ENCODE data around the gene BCDIN3D.

BCDIN3D gene

GRCh38 chr12:49821373-49822287 lies 21.3 kb downstream of the BCDIN3D start:
- Histone ChIP-seq H3K9me3 (replicated peaks in 1 of 11) (0 out of 22 replicates have a peak, but pooled peaks cover 0 to 6% (median 0%) of the 10 kb centered on the region in 11 experiments), H3K27ac (peak overlapping the region in 10 of 11 experiments; percentile 43 to 71 (median 56); a peak in 20 of 22 replicates), H4K20me1 (peaks cover 9 to 80% (median 44%) of the 10 kb centered on the region in 11 experiments; a peak in 21 of 22 replicates), H3K4me1 (peaks cover 49 to 89% (median 72%) of the 10 kb centered on the region in 10 experiments), H3K4me3 (peak overlapping the region in 3 of 10 experiments; percentile 22 to 46 (median 31); a peak in 1 of 20 replicates), H3K36me3 (peaks cover 0 to 28% (median 16%) of the 10 kb centered on the region in 11 experiments; a peak in 17 of 22 replicates), H3K9ac (peak overlapping the region in 9 of 11 experiments; percentile 15 to 55 (median 44); a peak in 14 of 22 replicates), H3K4me2 (peak overlapping the region; percentile 74 to 100 (median 94)), H3K27me3 (no peaks in the 10 kb centered on the region)
- TF ChIP-seq Cebpa-rat (IDR thresholded peaks at IDR 0.05), result no peak

- peaks cover 32 to 83% (median 62%) of the 10 kb centered on the region in 10 experiments for H3K4me1 ChIP-seq
- no peak overlapping the region for H3K9ac ChIP-seq
- peaks cover 15 to 73% (median 36%) of the 10 kb centered on the region in 11 experiments; a peak in 19 of 22 replicates for H4K20me1 ChIP-seq
- H3K36me3 ChIP-seq, result peaks cover 7 to 44% (median 30%) of the 10 kb centered on the region in 11 experiments; a peak in 18 of 22 replicates
- 0 out of 22 replicates have a peak overlapping the region, but pooled peaks of 1 of the 11 experiments have one; percentile 29 for H3K27ac ChIP-seq
- no peak overlapping the region for H3K4me3 ChIP-seq
- H3K27me3 ChIP-seq, result no peaks in the 10 kb centered on the region
- H3K4me2 ChIP-seq, result peak overlapping the region in 4 of 11 experiments; percentile 12 to 97 (median 68); a peak in 4 of 22 replicates
- TF ChIP-seq Cebpa-rat (IDR thresholded peaks at IDR 0.05), result no peak
- H3K9me3 ChIP-seq (replicated peaks in 1 of 11), result 0 out of 22 replicates have a peak, but pooled peaks cover 0 to 6% (median 0%) of the 10 kb centered on the region in 11 experiments
Measured at GRCh38 chr12:49819786-49820185, 23.1 kb downstream of the BCDIN3D start.

- peaks cover 7 to 49% (median 25%) of the 10 kb centered on the region in 11 experiments; a peak in 18 of 22 replicates for H3K36me3 ChIP-seq
- H3K4me2 ChIP-seq, result peak overlapping the region in 1 of 11 experiments; percentile 9; a peak in 1 of 22 replicates
- H3K27me3 ChIP-seq, result no peaks in the 10 kb centered on the region
- no peak overlapping the region for H3K27ac ChIP-seq
- peaks cover 24 to 74% (median 48%) of the 10 kb centered on the region in 10 experiments for H3K4me1 ChIP-seq
- H4K20me1 ChIP-seq, result peaks cover 10 to 59% (median 26%) of the 10 kb centered on the region in 11 experiments; a peak in 16 of 22 replicates
- no peak for TF ChIP-seq Cebpa-rat (IDR thresholded peaks at IDR 0.05)
- 0 out of 22 replicates have a peak, but pooled peaks cover 0 to 6% (median 0%) of the 10 kb centered on the region in 11 experiments for H3K9me3 ChIP-seq (replicated peaks in 1 of 11)
- H3K4me3 ChIP-seq, result no peak overlapping the region
- no peak overlapping the region for H3K9ac ChIP-seq
Measured at GRCh38 chr12:49818241-49818895, 24.5 kb downstream of the BCDIN3D start.

GRCh38 chr12:49813131-49813530 lies 29.8 kb downstream of the BCDIN3D start:
- Histone ChIP-seq H3K9me3 (replicated peaks in 1 of 11) (0 out of 22 replicates have a peak, but pooled peaks cover 0 to 6% (median 0%) of the 10 kb centered on the region in 11 experiments), H3K27ac (no peak overlapping the region), H3K36me3 (peaks cover 0 to 40% (median 17%) of the 10 kb centered on the region in 11 experiments; a peak in 20 of 22 replicates), H4K20me1 (peaks cover 0 to 60% (median 21%) of the 10 kb centered on the region in 11 experiments; a peak in 16 of 22 replicates), H3K4me2 (peak overlapping the region in 3 of 11 experiments; percentile 15 to 85 (median 70); a peak in 5 of 22 replicates), H3K4me1 (peaks cover 48 to 73% (median 56%) of the 10 kb centered on the region in 10 experiments), H3K9ac (no peak overlapping the region), H3K4me3 (no peak overlapping the region), H3K27me3 (no peaks in the 10 kb centered on the region)
- no peak for TF ChIP-seq Cebpa-rat (IDR thresholded peaks at IDR 0.05)

- Histone ChIP-seq H3K9ac (no peak overlapping the region), H3K9me3 (replicated peaks in 1 of 11) (no peaks in the 10 kb centered on the region), H3K27me3 (no peaks in the 10 kb centered on the region), H3K4me3 (no peak overlapping the region), H3K27ac (peak overlapping the region in 3 of 11 experiments; percentile 21 to 88 (median 53); a peak in 4 of 22 replicates), H3K4me2 (peak overlapping the region; percentile 67 to 97 (median 92); a peak in 21 of 22 replicates), H4K20me1 (peaks cover 0 to 72% (median 31%) of the 10 kb centered on the region in 11 experiments; a peak in 15 of 22 replicates), H3K36me3 (peaks cover 0 to 46% (median 17%) of the 10 kb centered on the region in 11 experiments; a peak in 20 of 22 replicates), H3K4me1 (peaks cover 55 to 73% (median 63%) of the 10 kb centered on the region in 10 experiments)
- no peak for TF ChIP-seq Cebpa-rat (IDR thresholded peaks at IDR 0.05)
Measured at GRCh38 chr12:49811961-49812401, 30.9 kb downstream of the BCDIN3D start.

GRCh38 chr12:49811136-49811535 lies 31.8 kb downstream of the BCDIN3D start:
- Histone ChIP-seq H3K4me2 (peak overlapping the region; percentile 67 to 97 (median 92)), H3K27ac (peak overlapping the region in 7 of 11 experiments; percentile 53 to 88 (median 72); a peak in 12 of 22 replicates), H4K20me1 (peaks cover 0 to 76% (median 39%) of the 10 kb centered on the region in 11 experiments; a peak in 15 of 22 replicates), H3K27me3 (no peaks in the 10 kb centered on the region), H3K36me3 (peaks cover 0 to 47% (median 18%) of the 10 kb centered on the region in 11 experiments; a peak in 20 of 22 replicates), H3K4me1 (peaks cover 55 to 71% (median 64%) of the 10 kb centered on the region in 10 experiments), H3K9me3 (replicated peaks in 1 of 11) (no peaks in the 10 kb centered on the region), H3K4me3 (no peak overlapping the region), H3K9ac (peak overlapping the region in 6 of 11 experiments; percentile 39 to 75 (median 61); a peak in 6 of 22 replicates)
- TF ChIP-seq Cebpa-rat (IDR thresholded peaks at IDR 0.05), result no peak

- Histone ChIP-seq H3K36me3 (peaks cover 10 to 48% (median 21%) of the 10 kb centered on the region in 11 experiments; a peak in 21 of 22 replicates), H3K9me3 (replicated peaks in 1 of 11) (no peaks in the 10 kb centered on the region), H3K27me3 (no peaks in the 10 kb centered on the region), H4K20me1 (peaks cover 0 to 85% (median 36%) of the 10 kb centered on the region in 11 experiments; a peak in 16 of 22 replicates), H3K4me3 (peak overlapping the region in 7 of 10 experiments; percentile 18 to 47 (median 31); a peak in 9 of 20 replicates), H3K9ac (peak overlapping the region in 10 of 11 experiments; percentile 29 to 80 (median 65); a peak in 19 of 22 replicates), H3K27ac (peak overlapping the region in 10 of 11 experiments; percentile 28 to 88 (median 76); a peak in 19 of 22 replicates), H3K4me2 (peak overlapping the region; percentile 70 to 97 (median 92)), H3K4me1 (peaks cover 53 to 62% (median 57%) of the 10 kb centered on the region in 10 experiments)
- TF ChIP-seq Cebpa-rat (IDR thresholded peaks at IDR 0.05), result no peak
Measured at GRCh38 chr12:49809906-49810389, 33.0 kb downstream of the BCDIN3D start.

All from BLaER1 treated with 17β-estradiol and CSF1 and Interleukin-3, amounts not matched to agents 10 nM and 100 nM (cell line).